HepG2 (cell line): ENCODE results near the gene ATG7. TPM values are rescaled to one million over a fixed set of nuclear protein-coding genes. Genes with fewer than 3 reads are reported as not detected.

ENCODE experiments used
- ATAC-seq: fragments of 200-7000 bp; cut with Tn5 transposase; 3 replicates; pipeline ENCODE4 v1.9.1; 2020; ENCODE audit warnings: mild to moderate bottlenecking, moderate library complexity
- BruUV-seq: library from RNA; stranded (reverse); fragments of 400-500 nt; replicated peaks from 2 replicates; lab custom pipeline; 2021; lab: Mats Ljungman, UMichigan
- CTCF ChIA-PET: fragments of 300-600 bp; formaldehyde crosslinking; extraction: SDS; loops from one replicate; lab custom pipeline; 2021; ENCODE audit warnings: low total read pairs, inconsistent platforms, low intra/inter-chr PET ratio; lab: Yijun Ruan, JAX
- POLR2A ChIA-PET: fragments of 350-600 bp; sonication (Branson Sonifier 250); formaldehyde crosslinking; loops from one replicate; lab custom pipeline; 2020; ENCODE audit warnings: antibody characterized with exemption, inconsistent platforms; lab: Yijun Ruan, JAX
- DNase-seq: peaks from one replicate; pipeline ENCODE4 v3.0.0-alpha.2; 2015; ENCODE audit warnings: low spot score
- FAIRE-seq: peaks from 3 replicates; lab custom pipeline; 2011; peaks lifted over from hg19 to GRCh38; lab: Jason Lieb, UNC
- H2AFZ ChIP-seq: one replicate; pipeline ENCODE4 v1.6.1; 2011; ENCODE audit warnings: low read length, inconsistent platforms
- H3K27ac ChIP-seq: fragments of 300-600 bp; 3 replicates; pipeline ENCODE4 v1.8.0; 2011; ENCODE audit warnings: mixed run types, mild to moderate bottlenecking, mixed read lengths, low read length, inconsistent platforms; ENCODE audit not compliant: insufficient read depth; ENCODE audit errors: extremely low read length
- H3K27me3 ChIP-seq, 2 experiments: fragments of 200-600 bp in 1 of 2; 2 replicates in 1 of 2; 3 replicates in 1 of 2; pipeline versions ENCODE4 v1.6.0 to v1.8.0; 2011; ENCODE audit warnings: low read length in 2 of 2, mild to moderate bottlenecking in 2 of 2, moderate library complexity in 2 of 2, inconsistent platforms in 1 of 2; ENCODE audit not compliant: insufficient read depth in 2 of 2, control insufficient read depth in 1 of 2
- H3K36me3 ChIP-seq, 2 experiments: fragments of 200-600 bp in 1 of 2; replicated peaks in 1 of 2; 2 replicates in 1 of 2; 3 replicates in 1 of 2; pipeline versions ENCODE4 v1.5.1 to v1.8.0; 2011; ENCODE audit warnings: low read length in 2 of 2, inconsistent platforms in 1 of 2; ENCODE audit not compliant: insufficient read depth in 2 of 2, control insufficient read depth in 1 of 2
- H3K4me1 ChIP-seq: 2 replicates; pipeline ENCODE4 v1.5.1; 2012; ENCODE audit warnings: low read length, inconsistent platforms; ENCODE audit not compliant: insufficient read depth
- H3K4me2 ChIP-seq: 2 replicates; pipeline ENCODE4 v1.6.0; 2011; ENCODE audit warnings: low read depth, low read length, inconsistent platforms
- H3K4me3 ChIP-seq, 3 experiments: fragments of 200-600 bp in 1 of 3; sonication (generic), shearing (Covaris generic) in 1 of 3; replicated peaks in 1 of 3; 2 replicates each; pipeline ENCODE4 v1.5.1; 2011 to 2016; ENCODE audit warnings: low read length in 3 of 3, inconsistent platforms in 2 of 3, low read depth in 2 of 3, mild to moderate bottlenecking in 2 of 3, control low read depth in 1 of 3, mixed read lengths in 1 of 3; ENCODE audit not compliant: insufficient read depth in 1 of 3
- H3K79me2 ChIP-seq: one replicate; pipeline ENCODE4 v1.6.1; 2011; ENCODE audit warnings: low read length, inconsistent platforms; ENCODE audit not compliant: insufficient read depth
- H3K9ac ChIP-seq: 2 replicates; pipeline ENCODE4 v1.6.0; 2011; ENCODE audit warnings: mild to moderate bottlenecking, low read depth, low read length, inconsistent platforms; ENCODE audit not compliant: insufficient read depth
- H3K9me3 ChIP-seq: 2 replicates; pipeline ENCODE4 v1.5.1; 2012; ENCODE audit warnings: mild to moderate bottlenecking, low read length
- H4K20me1 ChIP-seq: 2 replicates; pipeline ENCODE4 v1.6.0; 2011; ENCODE audit warnings: inconsistent platforms, mild to moderate bottlenecking, low read length, moderate library complexity; ENCODE audit not compliant: insufficient read depth
- GMEB1 ChIP-seq: sonication (generic); formaldehyde crosslinking; IDR thresholded peaks from 2 replicates; pipeline ENCODE4 v1.5.1; 2020; ENCODE audit warnings: missing genetic modification reagents, mild to moderate bottlenecking, borderline replicate concordance
- LRRFIP1 ChIP-seq: sonication (generic); formaldehyde crosslinking; conservative IDR thresholded peaks from 2 replicates; pipeline ENCODE4 v1.4.0; 2020; ENCODE audit warnings: missing genetic modification reagents
- MTA3 ChIP-seq: sonication (generic); formaldehyde crosslinking; IDR thresholded peaks from 2 replicates; pipeline ENCODE4 v1.4.0; 2020; ENCODE audit warnings: missing genetic modification reagents
- NCOA1 ChIP-seq: sonication (generic); formaldehyde crosslinking; IDR thresholded peaks from 2 replicates; pipeline ENCODE4 v1.9.0; 2021; ENCODE audit warnings: missing genetic modification reagents
- PRMT3 ChIP-seq: sonication (generic); formaldehyde crosslinking; IDR thresholded peaks from 2 replicates; pipeline ENCODE4 v1.8.1; 2022; ENCODE audit warnings: low read depth, mild to moderate bottlenecking, moderate library complexity, missing genetic modification reagents, borderline replicate concordance
- SIX4 ChIP-seq: sonication (generic); formaldehyde crosslinking; IDR thresholded peaks from 2 replicates; pipeline ENCODE4 v1.4.0; 2020; ENCODE audit warnings: missing genetic modification reagents
- ZNF205 ChIP-seq: IDR thresholded peaks from 2 replicates; pipeline ENCODE4 v1.6.1; 2018; ENCODE audit warnings: missing biosample characterization, missing genetic modification reagents
- ZNF775 ChIP-seq: sonication (generic); formaldehyde crosslinking; IDR thresholded peaks from 2 replicates; pipeline ENCODE4 v1.4.0; 2020; ENCODE audit warnings: missing genetic modification reagents, mild to moderate bottlenecking, moderate library complexity, borderline replicate concordance
- WGBS: methylation state at CpG from one replicate; pipeline ENCODE4 v1.1.6; 2017; ENCODE audit warnings: low lambda C conversion rate; 5-methylcytosine and 5-hydroxymethylcytosine counted together
- in situ Hi-C: cut with HindIII; loops from 2 replicates; pipeline ENCODE4 v1.10.0; 2017; ENCODE audit warnings: low pct_unique_long_range_greater_than_20kb; ENCODE audit not compliant: extremely low pct_ligation_motif_present
- intact Hi-C: fragments of 100-400 bp; cut with micrococcal nuclease; formaldehyde crosslinking; loops from one replicate; pipeline ENCODE4 v1.10.0; 2022; ENCODE audit not compliant: unreplicated experiment
- polyA plus RNA-seq, 8 experiments: library from polyadenylated mRNA; depleted of rRNA in 3 of 8; stranded (reverse) in 7 of 8; unstranded in 1 of 8; fragments of >200 nt; fragmentation: Illumina TruSeq in 4 of 8; extraction: Trizol in 4 of 8; gene quantifications; 2 replicates each; pipeline versions ENCODE4 v1.2.1 to v1.2.3, GENCODE V29; 2011 to 2016; ENCODE audit warnings: low read depth in 4 of 8, missing spikeins in 1 of 8, mixed read lengths in 1 of 8; ENCODE audit not compliant: insufficient read depth in 1 of 8
- total RNA-seq, 5 experiments: library from RNA; depleted of rRNA; stranded (reverse); fragments of >200 nt; fragmentation: Illumina TruSeq; extraction: Trizol; gene quantifications; 2 replicates each; pipeline ENCODE4 v1.2.3, GENCODE V29; 2016; ENCODE audit warnings: low read depth in 1 of 5
- TF ChIP-seq, protein P1 (sequence below): sonication (generic); formaldehyde crosslinking; IDR thresholded peaks from 2 replicates; pipeline ENCODE4 v1.4.0; 2020; ENCODE audit warnings: missing genetic modification reagents, mild to moderate bottlenecking, borderline replicate concordance

Gene ATG7
- total and polyA plus RNA-seq, 2 of the 13 experiments (the other 11 are each of a cell fraction or from before 2014, with no cell fraction given): 7.8 to 22.1 TPM

GRCh38 chr3:11447584-11448200, 175.5 kb downstream of the ATG7 start:
- H3K9me3 ChIP-seq: no peaks in the 10 kb centered on the region
- FAIRE-seq (no peak), ATAC-seq (no peak), DNase-seq (no peak)
- WGBS: 62% methylated on average over 2 of the region's 2 CpGs
- no peak overlapping the region for H3K9ac ChIP-seq
- no peak overlapping the region for H3K27ac ChIP-seq
- no peak overlapping the region for H2AFZ ChIP-seq
- H3K4me3 ChIP-seq: no peak overlapping the region
- H3K36me3 ChIP-seq: no peaks in the 10 kb centered on the region
- intact Hi-C loops: no loop called here
- in situ Hi-C loops: no loop called here
- no peak for TF ChIP-seq NCOA1 (CRISPR knock-in tag)
- TF ChIP-seq PRMT3 (CRISPR knock-in tag): no peak
- TF ChIP-seq ZNF775 (CRISPR knock-in tag): no peak
- no peak for TF ChIP-seq MTA3 (CRISPR knock-in tag)
- TF ChIP-seq, protein P1, sequence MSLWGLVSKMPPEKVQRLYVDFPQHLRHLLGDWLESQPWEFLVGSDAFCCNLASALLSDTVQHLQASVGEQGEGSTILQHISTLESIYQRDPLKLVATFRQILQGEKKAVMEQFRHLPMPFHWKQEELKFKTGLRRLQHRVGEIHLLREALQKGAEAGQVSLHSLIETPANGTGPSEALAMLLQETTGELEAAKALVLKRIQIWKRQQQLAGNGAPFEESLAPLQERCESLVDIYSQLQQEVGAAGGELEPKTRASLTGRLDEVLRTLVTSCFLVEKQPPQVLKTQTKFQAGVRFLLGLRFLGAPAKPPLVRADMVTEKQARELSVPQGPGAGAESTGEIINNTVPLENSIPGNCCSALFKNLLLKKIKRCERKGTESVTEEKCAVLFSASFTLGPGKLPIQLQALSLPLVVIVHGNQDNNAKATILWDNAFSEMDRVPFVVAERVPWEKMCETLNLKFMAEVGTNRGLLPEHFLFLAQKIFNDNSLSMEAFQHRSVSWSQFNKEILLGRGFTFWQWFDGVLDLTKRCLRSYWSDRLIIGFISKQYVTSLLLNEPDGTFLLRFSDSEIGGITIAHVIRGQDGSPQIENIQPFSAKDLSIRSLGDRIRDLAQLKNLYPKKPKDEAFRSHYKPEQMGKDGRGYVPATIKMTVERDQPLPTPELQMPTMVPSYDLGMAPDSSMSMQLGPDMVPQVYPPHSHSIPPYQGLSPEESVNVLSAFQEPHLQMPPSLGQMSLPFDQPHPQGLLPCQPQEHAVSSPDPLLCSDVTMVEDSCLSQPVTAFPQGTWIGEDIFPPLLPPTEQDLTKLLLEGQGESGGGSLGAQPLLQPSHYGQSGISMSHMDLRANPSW (CRISPR knock-in tag): no peak
- TF ChIP-seq LRRFIP1 (CRISPR knock-in tag): no peak
- no peak for TF ChIP-seq ZNF205 (CRISPR knock-in tag)
- no peak for TF ChIP-seq SIX4 (CRISPR knock-in tag)
- no peak for TF ChIP-seq GMEB1 (CRISPR knock-in tag)
- POLR2A ChIA-PET: no interaction called here
- 0 out of 2 replicates have a peak, but pooled peaks cover 6% of the 10 kb centered on the region for H3K4me1 ChIP-seq
- BruUV-seq: no TSS peak
- no peak overlapping the region for H3K4me2 ChIP-seq
- no peaks in the 10 kb centered on the region for H3K27me3 ChIP-seq
- H3K79me2 ChIP-seq: no peaks in the 10 kb centered on the region
- no peaks in the 10 kb centered on the region for H4K20me1 ChIP-seq
- CTCF ChIA-PET: no interaction called here
